Testis (tissue), 2 donors: ENCODE measurements around the gene PSMB4.

Experiments
- CTCF ChIP-seq, 3 experiments: fragments of 450-650 bp in 2 of 3; fragments of 200-600 bp in 1 of 3; sonication (generic) in 1 of 3; IDR thresholded peaks; one replicate each; pipeline ENCODE4 v1.5.1; 2016 to 2019; ENCODE audit warnings: antibody characterized with exemption in 3 of 3, mild to moderate bottlenecking in 2 of 3, moderate library complexity in 1 of 3
- POLR2A ChIP-seq: fragments of 450-650 bp; IDR thresholded peaks from one replicate; pipeline ENCODE4 v1.6.1; 2017; ENCODE audit warnings: antibody characterized with exemption, mild to moderate bottlenecking, moderate library complexity

DNA sequence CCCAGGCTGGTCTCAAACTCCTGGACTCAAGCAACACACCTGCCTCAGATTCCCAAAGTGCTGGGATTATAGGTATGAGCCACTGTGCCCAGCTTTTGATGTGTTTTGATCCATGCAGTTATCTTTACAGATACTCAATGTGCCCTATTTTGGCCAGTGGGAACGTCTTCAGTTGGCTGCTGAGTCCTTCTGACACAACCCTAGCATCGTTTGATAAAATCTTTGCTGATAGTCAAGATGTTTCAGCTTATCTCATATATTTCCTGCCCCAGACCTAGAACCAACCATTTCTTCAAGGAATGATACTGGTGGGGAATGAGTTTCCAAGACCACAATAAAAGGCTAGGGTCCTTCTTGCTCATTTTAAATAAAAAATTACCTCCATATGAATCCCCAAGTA, 48.3 kb downstream of the PSMB4 start:
- TF ChIP-seq CTCF (IDR thresholded peaks at IDR 0.05) (no peak), POLR2A (no peak)
